Limb (tissue), 2 donors: ENCODE results near the gene PM20D1.
"Not testable (repeated sequence)": the region's sequence is repeated elsewhere in the genome, so short reads cannot be mapped to it uniquely, and the experiment has no call there.

ENCODE experiments used
- DNase-seq, 2 donors: peaks; one replicate each; pipeline ENCODE4 v3.0.0-alpha.2; 2016; ENCODE audit errors: extremely low spot score in 2 of 2

The PM20D1 gene

GRCh38 chr1:205840146-205840923 lies 9.6 kb downstream of the PM20D1 start:
- DNase-seq = no peak

GRCh38 chr1:205837382-205837970 lies 12.5 kb downstream of the PM20D1 start:
- DNase-seq = no peak

- peak in 1 of 2 donors; percentile 28 for DNase-seq
Observed at GRCh38 chr1:205834751-205835150, 15.2 kb downstream of the PM20D1 start.

- no peak for DNase-seq
Observed at GRCh38 chr1:205832326-205832751, 17.6 kb downstream of the PM20D1 start.

- DNase-seq = no peak
Observed at GRCh38 chr1:205827623-205828022, 22.3 kb downstream of the PM20D1 start.

GRCh38 chr1:205826995-205827394 lies 22.9 kb downstream of the PM20D1 start:
- no peak for DNase-seq

GRCh38 chr1:205826016-205826806 lies 23.7 kb downstream of the PM20D1 start:
- DNase-seq = no peak

- no peak for DNase-seq
Observed at GRCh38 chr1:205824180-205824579, 25.8 kb downstream of the PM20D1 start.

GRCh38 chr1:205823260-205823659 lies 26.7 kb downstream of the PM20D1 start:
- DNase-seq = not testable (repeated sequence)

- no peak for DNase-seq
Observed at GRCh38 chr1:205822397-205822796, 27.5 kb downstream of the PM20D1 start.

GRCh38 chr1:205817988-205818387 lies 31.9 kb downstream of the PM20D1 start:
- DNase-seq = no peak

- DNase-seq = no peak
Observed at GRCh38 chr1:205817364-205817763, 32.6 kb downstream of the PM20D1 start.

- DNase-seq = no peak
Observed at GRCh38 chr1:205813755-205814058, 36.2 kb downstream of the PM20D1 start.

GRCh38 chr1:205812878-205813754 lies 36.8 kb downstream of the PM20D1 start, which contains the start of gene SLC41A1:
Gene SLC41A1 (minus strand): TSS chr1:205813198. CDS start chr1:205810441, 2,757 bp downstream.
- peak; percentile 94 to 96 for DNase-seq

GRCh38 chr1:205812271-205812877 lies 37.6 kb downstream of the PM20D1 start:
- peak in 1 of 2 donors; percentile 43 for DNase-seq

- no peak for DNase-seq
Observed at GRCh38 chr1:205811660-205812059, 38.3 kb downstream of the PM20D1 start.

- DNase-seq = no peak
Observed at GRCh38 chr1:205810448-205811157, 39.3 kb downstream of the PM20D1 start.

GRCh38 chr1:205809942-205810345 lies 40.0 kb downstream of the PM20D1 start:
- no peak for DNase-seq

- no peak for DNase-seq
Observed at GRCh38 chr1:205809469-205809868, 40.5 kb downstream of the PM20D1 start.

GRCh38 chr1:205805082-205805711 lies 44.7 kb downstream of the PM20D1 start:
- no peak for DNase-seq
